HG03064 (cell line): Measurements from ENCODE around the gene ROBO3.

Experiments used
- ATAC-seq: cut with Tn5 transposase; IDR thresholded peaks from one replicate; pipeline ENCODE4 v1.9.1; 2021; ENCODE audit warnings: low read depth; ENCODE audit not compliant: unreplicated experiment

The ROBO3 gene

GRCh38 chr11:124919898-124920297, 54.7 kb downstream of the ROBO3 start:
- no peak for ATAC-seq

GRCh38 chr11:124920356-124920755, 55.1 kb downstream of the ROBO3 start:
- no peak for ATAC-seq

DNA sequence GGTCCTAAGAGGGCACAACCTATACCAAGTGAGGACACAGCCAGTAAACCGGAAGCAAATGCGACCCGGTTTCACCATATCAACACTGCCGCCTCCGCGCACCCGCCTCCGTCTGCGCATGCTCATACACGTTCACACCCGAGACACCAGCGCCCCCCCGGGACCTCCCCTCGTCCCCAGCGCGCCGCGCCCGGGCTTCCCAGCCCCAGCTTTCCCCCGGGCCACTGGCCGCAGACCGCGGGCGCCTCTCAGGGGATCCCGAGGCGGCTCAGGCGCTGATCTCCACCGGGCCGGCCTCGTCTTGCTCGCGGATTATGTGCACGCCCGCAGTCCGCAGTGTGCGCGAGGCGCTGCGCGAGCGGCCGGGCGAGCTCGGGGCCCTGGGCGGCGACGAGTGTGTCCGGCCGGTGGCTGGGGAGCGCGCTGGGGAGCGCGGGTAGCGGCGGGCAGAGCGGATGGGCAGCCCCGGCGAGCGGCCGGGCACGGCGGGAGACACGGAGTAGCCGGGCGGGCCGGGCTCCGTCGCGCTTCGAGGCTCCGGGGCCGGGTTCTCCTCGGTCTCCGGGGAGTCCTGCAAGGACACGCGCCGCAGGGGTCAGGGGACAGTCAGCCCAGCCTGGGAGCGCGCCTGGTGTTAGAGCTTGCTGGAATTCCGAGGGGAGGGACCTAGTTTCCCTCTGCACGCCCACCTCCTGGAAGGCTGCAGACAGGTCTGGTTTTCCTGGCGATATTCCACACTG, 55.8 kb downstream of the ROBO3 start:
- ATAC-seq: no peak

- ATAC-seq: no peak
Measured at GRCh38 chr11:124922831-124923230, 57.6 kb downstream of the ROBO3 start.

GRCh38 chr11:124923296-124923695, 58.1 kb downstream of the ROBO3 start:
- ATAC-seq: no peak

DNA sequence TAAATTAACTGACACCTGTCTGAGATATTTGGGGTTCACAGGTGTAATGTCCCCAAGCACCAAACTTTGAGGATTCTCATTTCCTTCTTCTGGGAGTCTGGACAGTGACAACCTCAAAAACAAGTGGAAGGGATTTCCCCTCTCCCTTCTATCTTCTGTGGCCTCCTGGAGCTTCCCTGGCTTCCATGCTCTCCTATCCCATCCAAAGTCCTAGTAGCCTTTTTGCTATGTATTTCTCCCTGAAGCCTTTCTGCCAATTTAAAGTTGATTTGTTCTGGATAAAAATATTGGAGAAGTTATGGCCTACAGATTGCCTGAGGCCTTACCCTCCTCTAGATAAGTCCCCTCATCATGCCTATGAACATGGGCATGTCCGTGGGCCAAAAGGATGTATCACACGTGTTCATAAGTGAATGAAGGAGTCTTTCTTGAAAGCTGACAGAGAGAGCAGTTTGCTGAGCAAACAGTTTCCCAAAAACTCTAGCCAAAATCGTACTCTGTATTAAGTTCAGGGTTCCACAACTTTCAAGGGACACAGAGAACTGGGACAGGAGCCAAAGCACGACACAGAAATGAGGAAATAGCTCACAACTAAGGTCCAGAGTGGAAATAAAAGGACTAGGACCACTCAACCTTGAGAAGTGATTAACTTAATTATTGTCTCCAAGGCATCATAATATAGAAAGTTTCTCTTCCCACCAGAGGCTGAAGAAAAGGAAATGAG, 63.9 kb downstream of the ROBO3 start:
- ATAC-seq: no peak

DNA sequence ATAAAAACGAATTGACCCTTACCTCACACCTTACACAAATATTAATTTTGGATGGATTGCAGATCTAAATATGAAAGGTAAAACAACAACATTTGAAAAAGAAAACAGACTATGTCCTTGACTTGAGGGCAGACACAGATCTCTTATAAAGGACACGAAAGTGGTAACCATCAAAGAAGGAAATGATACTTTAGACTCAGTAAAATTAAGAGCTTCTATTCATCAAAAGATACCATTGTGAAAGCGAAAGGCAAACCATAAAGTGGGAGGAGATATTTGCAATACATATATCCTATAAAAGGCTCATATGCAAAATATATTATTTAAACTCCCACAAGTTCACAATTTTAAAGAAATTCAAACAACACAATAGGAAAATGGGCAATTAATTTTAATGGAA, 65.6 kb downstream of the ROBO3 start:
- ATAC-seq: no peak
